ENCODE results near the gene EOMES.
"Not testable (repeated sequence)": the region's sequence is repeated elsewhere in the genome, so short reads cannot be mapped to it uniquely, and the experiment has no call there.

EOMES gene

DNA sequence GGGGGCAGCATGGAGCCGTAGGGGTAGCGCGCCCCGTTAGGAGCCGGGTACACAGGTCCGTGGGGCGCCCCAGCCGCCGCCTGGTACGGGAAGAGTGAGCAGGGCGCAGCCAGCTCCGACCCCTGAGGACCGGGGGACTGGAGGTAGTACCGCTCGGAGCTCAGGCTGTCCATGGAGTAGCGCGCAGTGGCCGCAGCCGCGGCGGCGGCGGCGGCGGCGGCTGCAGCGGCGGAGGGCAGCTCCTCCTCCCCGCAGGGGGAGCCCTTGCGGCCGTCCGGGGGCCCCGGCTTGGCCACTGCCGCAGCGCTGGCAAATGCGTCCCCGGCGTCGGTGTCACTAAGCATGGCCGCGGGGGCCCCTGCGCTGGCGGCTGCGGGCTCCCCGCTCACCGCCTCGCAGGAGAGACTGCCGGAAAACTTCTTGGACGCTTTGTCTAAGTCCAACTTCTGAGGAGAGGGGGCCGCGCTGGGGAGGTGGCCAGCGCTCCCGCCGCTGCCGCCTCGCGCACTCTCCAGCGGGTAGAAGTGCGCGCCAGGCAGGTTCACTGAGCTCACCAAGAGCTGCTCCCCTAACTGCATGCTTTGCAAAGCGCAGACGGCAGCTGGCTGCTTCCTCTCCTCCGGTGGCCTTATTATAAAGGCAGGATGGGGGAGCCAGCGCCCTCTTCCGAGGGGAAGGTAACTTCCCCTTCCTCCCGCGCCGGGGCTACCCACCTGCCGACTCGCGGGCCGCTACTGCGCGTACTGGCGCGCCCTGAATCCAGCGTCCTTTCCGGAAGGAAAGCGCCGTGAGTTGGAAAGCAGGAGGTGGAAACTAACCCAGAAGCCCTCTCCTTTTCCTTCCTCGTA is at the start of gene EOMES:
TSS of gene EOMES (minus strand) at position 607 of the 848 bp plus-strand sequence. CDS start at position 578, 29 bp downstream.
- no peak for DNase-seq (ENCODE audit: low spot score)

DNA sequence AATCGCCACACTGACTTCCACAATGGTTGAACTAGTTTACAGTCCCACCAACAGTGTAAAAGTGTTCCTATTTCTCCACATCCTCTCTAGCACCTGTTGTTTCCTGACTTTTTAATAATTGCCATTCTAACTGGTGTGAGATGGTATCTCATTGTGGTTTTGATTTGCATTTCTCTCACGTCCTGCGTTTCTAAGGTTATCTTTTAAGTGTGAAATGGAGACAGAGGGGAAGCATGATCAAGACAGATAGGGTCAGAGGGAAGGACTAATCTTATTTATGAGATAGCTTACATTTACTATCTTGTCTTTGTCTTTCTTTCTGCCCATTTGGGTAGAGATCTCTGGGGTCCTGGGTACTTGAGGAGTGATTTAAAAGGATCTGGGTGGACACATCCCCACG is 48.3 kb upstream of the EOMES start:
- DNase-seq (ENCODE audit: low spot score), result not testable (repeated sequence)

DNA sequence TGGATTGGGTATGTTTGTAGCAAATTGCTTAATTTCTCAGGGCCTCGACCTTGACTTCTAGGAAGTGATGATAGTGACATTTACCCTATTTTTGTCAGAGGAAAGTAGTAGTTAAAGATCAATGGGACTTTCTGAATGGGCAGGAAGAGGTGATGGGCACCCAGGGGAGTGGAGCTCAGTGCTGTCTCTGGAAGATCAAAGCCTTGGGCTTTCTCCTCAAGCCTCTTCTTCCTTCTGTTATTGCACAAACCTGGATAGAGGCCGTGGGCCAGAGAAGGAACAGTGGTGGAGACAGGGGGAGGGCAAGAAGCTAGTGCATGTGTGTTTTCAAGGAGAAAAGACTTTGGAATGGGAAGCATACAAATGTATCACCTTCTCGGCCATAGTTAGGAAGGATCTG is 44.9 kb upstream of the EOMES start:
- no peak for DNase-seq (ENCODE audit: low spot score)

- DNase-seq (ENCODE audit: low spot score), result no peak
Observed at GRCh38 chr3:27758083-27758482, 36.0 kb upstream of the EOMES start.

DNA sequence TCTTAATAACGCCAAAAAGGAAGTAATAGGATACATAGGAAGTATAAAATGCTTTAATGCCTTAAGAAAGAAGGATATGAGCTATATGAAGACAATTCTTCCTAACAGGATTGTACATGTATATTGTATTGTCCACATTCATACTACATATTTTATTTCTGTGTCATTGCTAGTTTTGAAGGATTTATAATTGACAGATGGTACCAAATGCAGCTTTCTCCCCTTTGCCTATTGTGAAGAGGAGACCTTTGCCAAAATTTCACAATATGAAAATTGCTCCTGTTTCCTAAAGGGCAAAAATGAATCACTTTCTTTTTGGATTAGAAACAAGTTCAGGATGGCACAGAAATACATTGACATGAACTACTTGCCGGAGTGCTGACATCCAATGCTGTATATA is 34.8 kb upstream of the EOMES start:
- DNase-seq (ENCODE audit: low spot score), result no peak

GRCh38 chr3:27752926-27753325 is 30.8 kb upstream of the EOMES start:
- DNase-seq (ENCODE audit: low spot score), result no peak

GRCh38 chr3:27749643-27750042 is 27.5 kb upstream of the EOMES start:
- DNase-seq (ENCODE audit: low spot score), result no peak

DNA sequence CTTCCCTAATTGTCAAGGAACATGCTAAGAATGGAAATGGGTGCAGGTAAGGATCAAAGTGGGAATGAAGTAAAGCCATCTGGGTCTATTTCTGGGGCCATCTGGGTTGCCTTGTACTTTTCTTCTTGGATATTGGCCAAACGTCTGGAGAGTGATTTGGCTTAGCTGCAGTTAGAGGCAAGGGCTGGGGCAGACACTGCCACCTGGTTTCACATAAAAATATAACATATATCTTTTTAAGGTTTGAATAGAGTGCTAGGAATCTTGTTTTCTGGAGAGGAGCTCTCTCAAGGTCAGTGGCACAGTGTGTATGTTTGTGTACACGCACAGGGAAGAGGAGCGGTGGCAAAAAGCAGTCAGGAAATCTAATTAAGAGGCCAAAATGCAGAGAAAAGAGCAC is 24.7 kb upstream of the EOMES start:
- no peak for DNase-seq (ENCODE audit: low spot score)

DNA sequence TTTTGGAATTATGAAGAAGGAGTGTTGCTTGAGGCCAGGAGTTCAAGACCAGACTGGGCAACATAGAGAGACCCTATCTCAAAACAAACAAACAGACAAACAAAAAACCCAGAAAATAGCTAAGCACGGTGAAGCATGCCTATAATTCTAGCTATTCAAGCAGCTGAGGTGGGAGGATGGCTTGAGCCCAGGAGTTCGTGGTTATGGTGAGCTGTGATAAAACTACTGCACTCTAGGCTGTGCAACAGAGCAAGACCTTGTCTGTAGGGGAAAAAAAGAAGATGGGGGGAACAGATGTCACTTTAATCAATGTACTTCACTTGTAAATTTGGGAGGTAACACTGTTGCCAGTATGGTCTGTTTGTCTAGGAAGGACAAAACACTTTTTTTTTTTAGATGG is 18.7 kb upstream of the EOMES start:
- DNase-seq (ENCODE audit: low spot score), result no peak

DNA sequence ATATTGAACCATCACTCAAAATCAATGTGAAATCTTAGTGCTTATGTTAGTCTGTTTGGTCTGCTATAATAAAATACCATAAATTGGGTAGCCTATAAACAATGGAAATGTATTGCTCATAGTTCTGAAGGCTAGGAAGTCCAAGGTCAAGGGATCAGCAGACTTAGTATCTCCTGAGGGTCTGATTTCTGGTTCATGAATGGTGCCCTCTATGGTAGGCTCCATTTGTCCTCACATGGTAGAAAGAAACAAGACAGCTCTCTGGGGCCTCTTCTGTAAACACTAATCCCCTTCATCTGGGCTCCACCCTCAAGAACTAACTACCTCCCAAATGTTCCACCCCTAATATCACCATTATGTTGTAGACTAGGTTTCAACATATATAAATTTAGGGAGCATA is 15.0 kb upstream of the EOMES start:
- no peak for DNase-seq (ENCODE audit: low spot score)

DNA sequence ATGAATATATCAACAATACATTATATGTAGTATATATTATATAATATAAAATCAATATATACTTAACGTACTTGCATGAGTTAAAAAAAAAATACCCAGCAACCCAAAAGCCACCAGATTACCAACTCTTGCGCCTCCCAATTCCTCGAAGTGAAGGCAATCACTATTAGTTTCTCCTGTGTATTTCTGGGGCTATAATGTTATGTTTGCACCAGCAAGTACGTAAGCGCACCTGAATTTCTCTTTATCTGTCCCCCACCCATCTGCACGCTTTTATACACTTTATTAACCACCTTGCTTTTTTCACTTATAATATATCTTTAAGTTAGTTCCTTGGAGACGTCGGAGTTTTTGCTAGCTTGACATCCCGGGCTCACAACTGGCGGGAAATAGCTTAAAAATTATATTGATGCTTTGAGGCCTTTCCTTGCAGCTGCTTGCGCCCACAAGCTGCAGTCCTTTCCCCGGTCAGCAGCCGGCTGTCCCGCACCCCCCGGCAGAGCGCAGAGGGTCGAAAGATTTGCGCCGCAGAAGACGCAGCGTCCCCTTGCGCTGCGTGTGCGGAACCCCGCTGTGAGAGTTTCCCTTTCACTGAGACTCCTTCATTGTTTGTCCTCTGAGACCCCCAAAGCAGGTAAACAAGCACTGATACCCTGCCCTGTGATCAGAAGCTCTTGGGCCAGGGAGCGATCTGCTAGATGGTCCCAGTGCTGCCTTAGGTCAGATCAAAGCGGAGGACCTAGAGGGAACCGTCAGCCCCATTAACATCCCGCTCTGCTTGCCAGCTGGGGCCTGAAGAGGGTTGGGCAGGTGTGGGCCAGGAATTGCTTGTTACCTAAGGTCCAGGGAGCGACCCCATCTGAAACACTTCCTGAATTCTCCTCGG is 8.9 kb upstream of the EOMES start:
- no peak for DNase-seq (ENCODE audit: low spot score)

- DNase-seq (ENCODE audit: low spot score), result no peak
Observed at GRCh38 chr3:27729748-27730611, 7.9 kb upstream of the EOMES start.

- DNase-seq (ENCODE audit: low spot score), result no peak
Observed at GRCh38 chr3:27729325-27729724, 7.2 kb upstream of the EOMES start.

GRCh38 chr3:27728195-27729087 is 6.3 kb upstream of the EOMES start:
- DNase-seq (ENCODE audit: low spot score), result no peak

DNA sequence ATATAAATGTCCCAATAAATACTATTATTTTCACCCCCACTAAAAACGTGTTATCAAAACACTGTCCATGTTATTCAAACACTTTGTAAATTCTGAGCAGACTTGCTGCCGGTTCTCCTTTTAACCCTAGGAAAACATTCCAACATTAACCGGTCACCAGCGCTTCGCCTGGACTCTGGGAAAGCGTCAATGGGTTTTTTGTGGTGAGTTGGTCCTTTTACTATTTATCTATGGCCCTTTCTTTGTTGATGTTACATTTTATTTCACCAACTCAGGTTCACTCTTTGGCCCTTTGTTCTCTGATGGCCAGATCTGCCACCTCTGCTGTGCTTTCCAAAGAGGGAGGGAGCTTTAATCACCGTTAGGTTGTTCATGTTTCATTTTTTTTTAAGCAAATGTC is 4.1 kb upstream of the EOMES start:
- no peak for DNase-seq (ENCODE audit: low spot score)

DNA sequence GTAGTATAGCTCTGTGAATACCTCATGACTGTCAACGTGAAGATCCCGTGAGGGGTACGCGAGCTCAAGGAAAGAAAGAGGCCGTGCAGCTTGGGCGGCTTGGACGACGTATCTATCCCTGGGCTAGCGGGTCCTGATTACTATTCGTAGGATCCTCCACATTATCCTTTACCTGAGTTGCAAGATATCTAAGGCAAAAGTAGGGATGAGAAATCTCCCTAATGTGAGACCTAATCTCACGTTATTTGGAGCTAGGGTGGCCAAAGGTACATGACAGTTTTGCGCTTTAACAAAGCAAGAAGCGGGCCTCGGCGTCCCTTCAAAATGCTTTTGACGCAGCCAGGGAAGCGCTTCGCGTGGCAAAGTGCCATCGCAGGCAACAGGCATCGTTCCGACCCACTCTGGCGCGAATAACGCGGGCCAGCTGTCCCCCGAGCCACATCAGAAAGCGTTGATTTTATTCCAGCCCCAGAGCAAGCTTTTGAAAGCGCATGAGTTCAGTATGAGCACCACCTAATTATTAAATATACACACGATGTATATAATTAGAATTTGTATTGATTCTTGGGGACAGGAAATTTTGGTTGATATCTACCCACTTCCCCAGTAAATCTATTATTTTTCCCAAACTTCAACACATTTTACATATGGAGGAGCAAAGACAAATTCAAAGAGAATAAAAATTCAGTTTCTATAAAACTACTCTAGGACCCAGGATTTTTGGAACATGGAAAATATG is 2.5 kb upstream of the EOMES start:
- DNase-seq (ENCODE audit: low spot score), result no peak

DNA sequence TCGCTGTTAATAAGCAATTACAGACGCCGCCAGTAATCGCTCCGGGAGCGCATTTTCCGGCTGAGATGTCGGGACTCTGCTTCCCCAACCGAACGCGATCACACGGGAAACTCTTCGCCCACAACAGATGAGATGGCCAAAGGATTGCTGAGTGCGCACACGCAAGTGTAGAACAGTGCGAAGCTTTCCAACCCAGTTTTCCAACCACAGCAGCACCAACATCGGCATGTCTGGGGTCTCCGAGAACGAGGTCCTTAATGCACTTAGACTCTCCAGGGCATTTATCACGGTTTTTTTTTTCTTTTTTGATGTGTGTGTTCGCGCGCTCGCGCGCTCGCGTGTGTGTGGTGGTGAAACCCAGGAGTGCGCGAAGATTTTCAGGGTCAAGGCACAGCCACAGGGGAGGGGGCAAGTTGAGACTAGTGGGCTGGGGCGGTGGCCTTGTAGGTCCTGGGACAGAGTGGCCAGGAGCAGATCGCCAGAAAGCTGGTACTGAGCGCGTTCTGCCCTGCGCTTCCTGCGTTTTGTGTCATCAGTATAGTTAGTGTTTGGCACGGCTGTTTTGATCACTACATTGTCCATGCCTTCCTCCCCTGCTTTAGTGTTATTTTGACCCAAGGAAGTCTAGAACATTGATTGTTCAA is 1.8 kb upstream of the EOMES start:
- DNase-seq (ENCODE audit: low spot score), result no peak

DNA sequence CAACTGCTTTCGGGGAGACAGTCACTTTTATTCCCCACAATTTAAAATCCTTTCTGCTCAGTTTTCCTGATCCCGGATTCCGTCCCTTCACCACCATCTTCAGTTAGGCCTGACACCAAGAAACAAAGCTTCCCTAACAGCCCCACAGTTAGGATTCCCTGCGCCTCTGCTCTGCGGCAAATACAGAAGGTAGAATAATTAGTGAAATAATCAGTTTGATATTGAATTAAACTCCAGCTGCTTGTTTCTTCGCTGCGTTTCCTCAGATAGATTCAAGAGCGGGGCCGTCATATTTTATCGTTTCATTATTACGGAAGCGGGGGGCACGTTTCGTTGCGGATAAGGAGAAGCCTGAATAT is 1.3 kb upstream of the EOMES start:
- no peak for DNase-seq (ENCODE audit: low spot score)

DNA sequence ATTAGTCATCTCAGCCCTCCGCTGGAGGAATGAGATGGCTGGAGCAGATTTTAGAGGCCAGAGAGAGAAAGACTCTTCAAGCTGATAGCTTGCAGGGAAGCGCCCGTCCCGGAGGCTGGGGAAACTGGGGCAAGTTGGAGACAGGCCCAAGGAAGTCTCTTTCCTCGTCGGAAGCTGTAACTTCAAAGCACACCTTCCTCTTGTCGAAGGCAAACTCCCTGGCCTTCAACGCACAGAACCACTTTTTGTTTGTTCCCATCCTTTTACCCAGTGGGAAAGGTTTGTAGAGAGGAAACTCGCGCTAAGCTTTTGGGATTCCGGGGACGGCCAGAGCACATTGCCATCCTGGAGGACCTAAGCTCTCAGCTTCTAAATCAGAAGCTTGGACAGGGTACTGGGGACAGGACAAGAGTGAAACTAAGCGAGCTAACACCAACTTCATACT is 900 bp upstream of the EOMES start:
- no peak for DNase-seq (ENCODE audit: low spot score)
